ENCODE measurements around the gene MRPS15. TPM values are rescaled to one million over a fixed set of nuclear protein-coding genes. Genes with fewer than 3 reads are reported as not detected.

MRPS15 gene
- total and polyA plus RNA-seq, 2 of the 13 experiments (the other 11 are each of a cell fraction or from before 2014, with no cell fraction given) = 59.0 to 113 TPM

DNA sequence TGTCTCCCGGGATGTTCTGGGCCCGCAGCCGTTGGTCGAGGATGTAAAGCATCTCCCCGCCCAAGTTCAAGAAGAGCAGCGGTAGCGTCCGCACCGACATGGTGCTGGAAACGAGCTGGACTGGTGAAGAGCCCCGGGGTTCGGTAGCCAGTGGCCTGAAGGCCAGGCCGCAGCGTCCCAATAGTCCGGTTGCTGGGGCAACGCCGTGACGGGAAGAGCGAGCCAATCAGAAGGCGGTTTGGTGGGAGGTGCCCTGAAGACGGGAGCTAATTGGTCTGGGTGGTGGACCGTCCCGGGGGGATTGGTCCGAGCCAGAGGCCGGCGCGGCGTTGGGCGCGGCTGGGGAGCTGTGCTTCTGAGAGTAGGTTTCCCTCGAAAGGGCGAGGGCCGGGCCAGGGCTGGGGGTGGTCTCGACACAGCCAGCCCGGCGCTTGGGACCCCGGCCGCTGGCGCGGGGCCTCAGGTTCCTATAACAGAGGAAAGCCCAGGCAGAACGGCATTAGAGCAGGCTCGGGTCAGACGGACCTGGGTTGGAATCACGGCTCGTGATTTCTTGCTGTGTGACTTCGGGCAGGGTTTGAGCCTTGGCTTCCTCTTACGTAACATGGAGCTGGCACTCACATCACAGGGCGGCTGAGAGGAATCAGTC is 13.8 kb downstream of the MRPS15 start, which contains the start of gene OSCP1 (continued):
- TF ChIP-seq, protein P1, sequence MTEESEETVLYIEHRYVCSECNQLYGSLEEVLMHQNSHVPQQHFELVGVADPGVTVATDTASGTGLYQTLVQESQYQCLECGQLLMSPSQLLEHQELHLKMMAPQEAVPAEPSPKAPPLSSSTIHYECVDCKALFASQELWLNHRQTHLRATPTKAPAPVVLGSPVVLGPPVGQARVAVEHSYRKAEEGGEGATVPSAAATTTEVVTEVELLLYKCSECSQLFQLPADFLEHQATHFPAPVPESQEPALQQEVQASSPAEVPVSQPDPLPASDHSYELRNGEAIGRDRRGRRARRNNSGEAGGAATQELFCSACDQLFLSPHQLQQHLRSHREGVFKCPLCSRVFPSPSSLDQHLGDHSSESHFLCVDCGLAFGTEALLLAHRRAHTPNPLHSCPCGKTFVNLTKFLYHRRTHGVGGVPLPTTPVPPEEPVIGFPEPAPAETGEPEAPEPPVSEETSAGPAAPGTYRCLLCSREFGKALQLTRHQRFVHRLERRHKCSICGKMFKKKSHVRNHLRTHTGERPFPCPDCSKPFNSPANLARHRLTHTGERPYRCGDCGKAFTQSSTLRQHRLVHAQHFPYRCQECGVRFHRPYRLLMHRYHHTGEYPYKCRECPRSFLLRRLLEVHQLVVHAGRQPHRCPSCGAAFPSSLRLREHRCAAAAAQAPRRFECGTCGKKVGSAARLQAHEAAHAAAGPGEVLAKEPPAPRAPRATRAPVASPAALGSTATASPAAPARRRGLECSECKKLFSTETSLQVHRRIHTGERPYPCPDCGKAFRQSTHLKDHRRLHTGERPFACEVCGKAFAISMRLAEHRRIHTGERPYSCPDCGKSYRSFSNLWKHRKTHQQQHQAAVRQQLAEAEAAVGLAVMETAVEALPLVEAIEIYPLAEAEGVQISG (CRISPR knock-in tag; IDR thresholded peaks at IDR 0.05) = peak; percentile 66
- TF ChIP-seq ZEB1 (IDR thresholded peaks at IDR 0.05; ENCODE audit: insufficient replicate concordance, low read depth) = no peak
- no peak for TF ChIP-seq ZNF577 (CRISPR knock-in tag; IDR thresholded peaks at IDR 0.05; ENCODE audit: borderline replicate concordance, low read depth)
- TF ChIP-seq U2AF1 (optimal IDR thresholded peaks at IDR 0.05; ENCODE audit: low read depth, low read length) = no peak
- TF ChIP-seq SCMH1 (CRISPR knock-in tag; IDR thresholded peaks at IDR 0.05; ENCODE audit: borderline replicate concordance) = no peak
- no peak for TF ChIP-seq IKZF1 (IDR thresholded peaks at IDR 0.05)
- TF ChIP-seq POLR2AphosphoS2 (IDR thresholded peaks at IDR 0.05; ENCODE audit: low read depth, low read length) = no peak
- TF ChIP-seq GATAD1 (CRISPR knock-in tag; IDR thresholded peaks at IDR 0.05) = peak; percentile 78
- TF ChIP-seq, protein P2, sequence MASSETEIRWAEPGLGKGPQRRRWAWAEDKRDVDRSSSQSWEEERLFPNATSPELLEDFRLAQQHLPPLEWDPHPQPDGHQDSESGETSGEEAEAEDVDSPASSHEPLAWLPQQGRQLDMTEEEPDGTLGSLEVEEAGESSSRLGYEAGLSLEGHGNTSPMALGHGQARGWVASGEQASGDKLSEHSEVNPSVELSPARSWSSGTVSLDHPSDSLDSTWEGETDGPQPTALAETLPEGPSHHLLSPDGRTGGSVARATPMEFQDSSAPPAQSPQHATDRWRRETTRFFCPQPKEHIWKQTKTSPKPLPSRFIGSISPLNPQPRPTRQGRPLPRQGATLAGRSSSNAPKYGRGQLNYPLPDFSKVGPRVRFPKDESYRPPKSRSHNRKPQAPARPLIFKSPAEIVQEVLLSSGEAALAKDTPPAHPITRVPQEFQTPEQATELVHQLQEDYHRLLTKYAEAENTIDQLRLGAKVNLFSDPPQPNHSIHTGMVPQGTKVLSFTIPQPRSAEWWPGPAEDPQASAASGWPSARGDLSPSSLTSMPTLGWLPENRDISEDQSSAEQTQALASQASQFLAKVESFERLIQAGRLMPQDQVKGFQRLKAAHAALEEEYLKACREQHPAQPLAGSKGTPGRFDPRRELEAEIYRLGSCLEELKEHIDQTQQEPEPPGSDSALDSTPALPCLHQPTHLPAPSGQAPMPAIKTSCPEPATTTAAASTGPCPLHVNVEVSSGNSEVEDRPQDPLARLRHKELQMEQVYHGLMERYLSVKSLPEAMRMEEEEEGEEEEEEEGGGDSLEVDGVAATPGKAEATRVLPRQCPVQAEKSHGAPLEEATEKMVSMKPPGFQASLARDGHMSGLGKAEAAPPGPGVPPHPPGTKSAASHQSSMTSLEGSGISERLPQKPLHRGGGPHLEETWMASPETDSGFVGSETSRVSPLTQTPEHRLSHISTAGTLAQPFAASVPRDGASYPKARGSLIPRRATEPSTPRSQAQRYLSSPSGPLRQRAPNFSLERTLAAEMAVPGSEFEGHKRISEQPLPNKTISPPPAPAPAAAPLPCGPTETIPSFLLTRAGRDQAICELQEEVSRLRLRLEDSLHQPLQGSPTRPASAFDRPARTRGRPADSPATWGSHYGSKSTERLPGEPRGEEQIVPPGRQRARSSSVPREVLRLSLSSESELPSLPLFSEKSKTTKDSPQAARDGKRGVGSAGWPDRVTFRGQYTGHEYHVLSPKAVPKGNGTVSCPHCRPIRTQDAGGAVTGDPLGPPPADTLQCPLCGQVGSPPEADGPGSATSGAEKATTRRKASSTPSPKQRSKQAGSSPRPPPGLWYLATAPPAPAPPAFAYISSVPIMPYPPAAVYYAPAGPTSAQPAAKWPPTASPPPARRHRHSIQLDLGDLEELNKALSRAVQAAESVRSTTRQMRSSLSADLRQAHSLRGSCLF (CRISPR knock-in tag; IDR thresholded peaks at IDR 0.05; ENCODE audit: borderline replicate concordance) = peak; percentile 32; the same call in 1 of the 2 replicates
- TF ChIP-seq SRF (IDR thresholded peaks at IDR 0.05; ENCODE audit: low read depth, low read length) = no peak
- TF ChIP-seq, protein P3, sequence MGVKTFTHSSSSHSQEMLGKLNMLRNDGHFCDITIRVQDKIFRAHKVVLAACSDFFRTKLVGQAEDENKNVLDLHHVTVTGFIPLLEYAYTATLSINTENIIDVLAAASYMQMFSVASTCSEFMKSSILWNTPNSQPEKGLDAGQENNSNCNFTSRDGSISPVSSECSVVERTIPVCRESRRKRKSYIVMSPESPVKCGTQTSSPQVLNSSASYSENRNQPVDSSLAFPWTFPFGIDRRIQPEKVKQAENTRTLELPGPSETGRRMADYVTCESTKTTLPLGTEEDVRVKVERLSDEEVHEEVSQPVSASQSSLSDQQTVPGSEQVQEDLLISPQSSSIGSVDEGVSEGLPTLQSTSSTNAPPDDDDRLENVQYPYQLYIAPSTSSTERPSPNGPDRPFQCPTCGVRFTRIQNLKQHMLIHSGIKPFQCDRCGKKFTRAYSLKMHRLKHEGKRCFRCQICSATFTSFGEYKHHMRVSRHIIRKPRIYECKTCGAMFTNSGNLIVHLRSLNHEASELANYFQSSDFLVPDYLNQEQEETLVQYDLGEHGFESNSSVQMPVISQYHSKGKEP (CRISPR knock-in tag; IDR thresholded peaks at IDR 0.05) = no peak
- no peak for TF ChIP-seq MTF1 (CRISPR knock-in tag; IDR thresholded peaks at IDR 0.05)
- 0 out of 2 replicates have a peak, but pooled peaks have one; percentile 49 for TF ChIP-seq ZNF33B (CRISPR knock-in tag; IDR thresholded peaks at IDR 0.05)
- TF ChIP-seq KDM3A (CRISPR knock-in tag; IDR thresholded peaks at IDR 0.05; ENCODE audit: low read depth) = no peak
- TF ChIP-seq ZNF776 (CRISPR knock-in tag; IDR thresholded peaks at IDR 0.05) = no peak; the same call in 1 of the 2 replicates
- no peak for TF ChIP-seq NFE2L2 (IDR thresholded peaks at IDR 0.05; ENCODE audit: low read length)
- TF ChIP-seq ZNF549 (CRISPR knock-in tag; IDR thresholded peaks at IDR 0.05) = no peak
- no peak for TF ChIP-seq SAFB2 (CRISPR knock-in tag; IDR thresholded peaks at IDR 0.05; ENCODE audit: borderline replicate concordance, low read depth)
- 0 out of 2 replicates have a peak, but pooled peaks have one; percentile 90 for TF ChIP-seq ZBTB42 (CRISPR knock-in tag; IDR thresholded peaks at IDR 0.05)
- no peak for TF ChIP-seq ZBTB20 (CRISPR knock-in tag; IDR thresholded peaks at IDR 0.05; ENCODE audit: borderline replicate concordance, low read depth)

Measured in HepG2 (cell line).